Epidermal melanocyte (primary cell): ENCODE data around the gene HS2ST1.

Experiments used
- DNase-seq: peaks from one replicate; pipeline ENCODE4 v3.0.0; 2011; ENCODE audit warnings: low spot score; ENCODE audit not compliant: insufficient read length

HS2ST1 gene

DNA sequence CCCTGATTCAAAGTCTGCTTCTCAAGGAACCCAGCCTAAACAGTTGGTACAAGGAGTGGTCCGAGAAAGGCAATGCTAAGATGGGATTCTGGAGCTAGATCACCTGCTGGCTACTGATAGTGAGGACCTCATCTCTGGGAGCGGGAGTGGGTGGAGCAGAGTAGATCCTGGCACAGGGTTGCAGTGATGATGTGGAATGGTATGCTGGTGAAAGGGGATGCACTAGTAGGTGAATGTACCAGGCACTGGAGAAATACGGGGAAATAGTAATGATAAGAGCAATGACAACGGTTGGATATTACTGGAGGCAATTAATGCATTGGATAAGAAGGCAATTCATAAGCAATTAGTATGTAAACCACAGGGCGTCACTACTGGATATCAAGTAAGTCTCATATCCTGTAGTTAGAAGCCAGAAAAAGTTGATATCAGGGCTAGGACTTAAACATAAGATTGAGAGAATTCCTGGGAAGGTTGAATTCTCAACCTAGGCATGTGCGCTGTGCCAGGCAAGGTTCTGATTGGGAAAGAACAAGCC is 245.0 kb downstream of the HS2ST1 start:
- no peak for DNase-seq
